GM12878 (cell line): ENCODE measurements around the gene HCN3. TPM values are rescaled to one million over a fixed set of nuclear protein-coding genes. Genes with fewer than 3 reads are reported as not detected.
A peak's percentile ranks its signal among the peaks of the same experiment; 100 is the strongest.

ENCODE experiments used
- BRCA1 ChIP-seq: IDR thresholded peaks from 2 replicates; pipeline ENCODE4 v1.6.1; 2011; ENCODE audit warnings: low read depth, low read length, improper control_type of control experiment
- CHD2 ChIP-seq: IDR thresholded peaks from 2 replicates; pipeline ENCODE4 v1.6.1; 2011; ENCODE audit warnings: low read depth, low read length, improper control_type of control experiment, borderline replicate concordance
- CTCF ChIP-seq, 3 experiments: IDR thresholded peaks in 2 of 3; conservative IDR thresholded peaks in 1 of 3; 2 replicates each; pipeline ENCODE4 v1.5.1; 2011; ENCODE audit warnings: low read depth in 3 of 3, low read length in 3 of 3, mild to moderate bottlenecking in 3 of 3, control low read depth in 2 of 3, moderate library complexity in 2 of 3, inconsistent platforms in 1 of 3, mixed read lengths in 1 of 3; ENCODE audit not compliant: control insufficient read depth in 2 of 3, insufficient read depth in 1 of 3; ENCODE audit errors: extremely low read depth in 1 of 3
- E2F4 ChIP-seq: IDR thresholded peaks from 2 replicates; pipeline ENCODE4 v1.6.1; 2012; ENCODE audit warnings: low read depth, low read length, improper control_type of control experiment
- E4F1 ChIP-seq: fragments of 450-650 bp; IDR thresholded peaks from 2 replicates; pipeline ENCODE4 v1.6.1; 2018; ENCODE audit warnings: borderline replicate concordance, mild to moderate bottlenecking; ENCODE audit not compliant: partially characterized antibody
- EP300 ChIP-seq, 2 experiments: fragments of 150-350 bp in 1 of 2; IDR thresholded peaks; 2 replicates each; pipeline ENCODE4 v1.6.1; 2011 to 2012; ENCODE audit warnings: low read depth in 2 of 2, low read length in 2 of 2, borderline replicate concordance in 1 of 2, improper control_type of control experiment in 1 of 2, inconsistent platforms in 1 of 2; ENCODE audit not compliant: control insufficient read depth in 1 of 2
- GATAD2B ChIP-seq: fragments of 450-650 bp; conservative IDR thresholded peaks from 2 replicates; pipeline ENCODE4 v1.6.1; 2017; ENCODE audit warnings: low read depth, mild to moderate bottlenecking, moderate library complexity
- HCFC1 ChIP-seq: fragments of 150-350 bp; IDR thresholded peaks from 2 replicates; pipeline ENCODE4 v1.6.1; 2014; ENCODE audit warnings: low read length
- HSF1 ChIP-seq: fragments of 150-350 bp; IDR thresholded peaks from 2 replicates; pipeline ENCODE4 v1.6.1; 2014; ENCODE audit warnings: mild to moderate bottlenecking, low read depth, low read length
- MXI1 ChIP-seq: fragments of 150-350 bp; IDR thresholded peaks from 2 replicates; pipeline ENCODE4 v1.6.1; 2011; ENCODE audit warnings: low read depth, mild to moderate bottlenecking, inconsistent platforms, low read length, improper control_type of control experiment
- NR2C2 ChIP-seq: IDR thresholded peaks from 2 replicates; pipeline ENCODE4 v1.6.1; 2011; ENCODE audit warnings: borderline replicate concordance, low read depth; ENCODE audit not compliant: control insufficient read depth, insufficient read length
- POLR2AphosphoS5 ChIP-seq: IDR thresholded peaks from 2 replicates; pipeline ENCODE4 v1.6.1; 2011; ENCODE audit warnings: mild to moderate bottlenecking, low read length, inconsistent platforms
- SUPT20H ChIP-seq: IDR thresholded peaks from 2 replicates; pipeline ENCODE4 v1.6.1; 2011; ENCODE audit warnings: low read depth, mild to moderate bottlenecking, low read length, moderate library complexity, borderline replicate concordance; ENCODE audit not compliant: control insufficient read depth
- SUZ12 ChIP-seq: fragments of 200-600 bp; sonication (generic); IDR thresholded peaks from one replicate; pipeline ENCODE4 v1.6.1; 2018; ENCODE audit warnings: antibody characterized with exemption, mild to moderate bottlenecking; ENCODE audit not compliant: unreplicated experiment
- TCF3 ChIP-seq: IDR thresholded peaks from 2 replicates; pipeline ENCODE4 v1.6.1; 2012; ENCODE audit warnings: low read depth, mild to moderate bottlenecking, low read length, borderline replicate concordance; ENCODE audit not compliant: insufficient read depth
- USF1 ChIP-seq: IDR thresholded peaks from 2 replicates; pipeline ENCODE4 v1.6.1; 2011; ENCODE audit warnings: borderline replicate concordance, low read depth, mild to moderate bottlenecking, moderate library complexity, mixed read lengths, low read length; ENCODE audit not compliant: insufficient read depth; ENCODE audit errors: extremely low read length
- WRNIP1 ChIP-seq: IDR thresholded peaks from 2 replicates; pipeline ENCODE4 v1.6.1; 2011; ENCODE audit warnings: low read depth, low read length, improper control_type of control experiment, borderline replicate concordance
- ZNF384 ChIP-seq: IDR thresholded peaks from 2 replicates; pipeline ENCODE4 v1.6.1; 2012; ENCODE audit warnings: low read depth, mild to moderate bottlenecking, low read length, improper control_type of control experiment, borderline replicate concordance
- polyA plus RNA-seq, 11 experiments: library from polyadenylated mRNA; depleted of rRNA in 4 of 11; unstranded in 6 of 11; stranded (reverse) in 5 of 11; fragments of >200 nt; fragmentation: Nextera tagmentation in 4 of 11; fragmentation: Illumina TruSeq in 1 of 11; extraction: Ambion mirVana in 4 of 11; extraction: Trizol in 1 of 11; gene quantifications; 1 replicate in 1 of 11; 2 replicates in 10 of 11; pipeline versions ENCODE4 v1.2.1 to v1.2.3, GENCODE V29; 2011 to 2016; ENCODE audit warnings: inconsistent platforms in 2 of 11, missing spikeins in 2 of 11, low read depth in 1 of 11
- total RNA-seq, 4 experiments: library from RNA; depleted of rRNA in 3 of 4; stranded (reverse); fragments of >200 nt in 3 of 4; fragmentation: Illumina TruSeq in 1 of 4; extraction: Trizol in 1 of 4; gene quantifications; 2 replicates each; pipeline versions ENCODE4 v1.2.1 to v1.2.3, GENCODE V29; 2013 to 2021

The HCN3 gene
- total and polyA plus RNA-seq, 10 of the 15 experiments (the other 5 are each of a cell fraction or from before 2014, with no cell fraction given): 0.08 to 4.1 (median 1.8) TPM

GRCh38 chr1:155308493-155309422 lies 31.5 kb downstream of the HCN3 start, which contains the start of gene FDPS (continued):
- TF ChIP-seq HSF1 (no peak), E2F4 (peak; percentile 71; the same call in 1 of the 2 replicates), WRNIP1 (no peak; the same call in 1 of the 2 replicates), POLR2AphosphoS5 (peak; percentile 91), BRCA1 (peak; percentile 65), SUPT20H (no peak), SUZ12 (no peak), E4F1 (peak; percentile 97), GATAD2B (no peak), HCFC1 (peak; percentile 94), USF1 (peak; percentile 81), CHD2 (peak; percentile 98), ZNF384 (no peak), CTCF (IDR thresholded peaks at IDR 0.05 in 2 of 3, conservative IDR thresholded peaks at IDR 0.05 in 1 of 3; ENCODE audit: control insufficient read depth in 2 of 3, extremely low read depth in 1 of 3, insufficient read depth in 1 of 3, low read depth in 3 of 3, low read length in 3 of 3) (no peak), EP300 (IDR thresholded peaks at IDR 0.05; ENCODE audit: borderline replicate concordance in 1 of 2, control insufficient read depth in 1 of 2, low read depth in 2 of 2, low read length in 2 of 2) (0 out of 4 replicates have a peak, but pooled peaks of 1 of the 2 experiments have one; percentile 48), MXI1 (peak; percentile 70), TCF3 (0 out of 2 replicates have a peak, but pooled peaks have one; percentile 7), NR2C2 (no peak)
